GM12873 (cell line): ENCODE data around the gene RAB10.

Experiments
- TF ChIP-seq, protein P1 (sequence below): IDR thresholded peaks from 2 replicates; pipeline ENCODE4 v1.5.1; 2012; ENCODE audit warnings: low read depth, mild to moderate bottlenecking, moderate library complexity, low read length, control low read depth; ENCODE audit not compliant: insufficient read depth; ENCODE audit errors: missing control alignments

The RAB10 gene

DNA sequence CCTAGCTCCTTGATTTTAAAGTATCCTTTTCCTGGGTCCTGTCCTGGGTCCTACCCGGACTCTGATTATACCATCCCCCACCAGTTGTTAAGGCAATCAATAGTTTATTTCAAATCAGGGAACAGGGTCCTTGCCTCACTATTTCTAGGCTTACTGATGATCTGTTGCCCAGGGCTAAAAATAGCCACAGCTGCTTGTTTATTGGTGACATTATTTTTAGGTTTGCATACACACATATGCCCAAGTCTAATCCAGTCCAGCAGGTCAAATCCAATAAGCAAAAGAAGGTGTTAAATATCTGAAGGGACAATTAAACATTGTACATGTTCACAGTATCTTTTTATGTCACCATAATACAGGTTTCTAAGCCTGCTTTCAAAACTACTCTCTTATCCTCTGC lies 66.0 kb downstream of the RAB10 start:
- TF ChIP-seq, protein P1, sequence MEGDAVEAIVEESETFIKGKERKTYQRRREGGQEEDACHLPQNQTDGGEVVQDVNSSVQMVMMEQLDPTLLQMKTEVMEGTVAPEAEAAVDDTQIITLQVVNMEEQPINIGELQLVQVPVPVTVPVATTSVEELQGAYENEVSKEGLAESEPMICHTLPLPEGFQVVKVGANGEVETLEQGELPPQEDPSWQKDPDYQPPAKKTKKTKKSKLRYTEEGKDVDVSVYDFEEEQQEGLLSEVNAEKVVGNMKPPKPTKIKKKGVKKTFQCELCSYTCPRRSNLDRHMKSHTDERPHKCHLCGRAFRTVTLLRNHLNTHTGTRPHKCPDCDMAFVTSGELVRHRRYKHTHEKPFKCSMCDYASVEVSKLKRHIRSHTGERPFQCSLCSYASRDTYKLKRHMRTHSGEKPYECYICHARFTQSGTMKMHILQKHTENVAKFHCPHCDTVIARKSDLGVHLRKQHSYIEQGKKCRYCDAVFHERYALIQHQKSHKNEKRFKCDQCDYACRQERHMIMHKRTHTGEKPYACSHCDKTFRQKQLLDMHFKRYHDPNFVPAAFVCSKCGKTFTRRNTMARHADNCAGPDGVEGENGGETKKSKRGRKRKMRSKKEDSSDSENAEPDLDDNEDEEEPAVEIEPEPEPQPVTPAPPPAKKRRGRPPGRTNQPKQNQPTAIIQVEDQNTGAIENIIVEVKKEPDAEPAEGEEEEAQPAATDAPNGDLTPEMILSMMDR, result no peak

DNA sequence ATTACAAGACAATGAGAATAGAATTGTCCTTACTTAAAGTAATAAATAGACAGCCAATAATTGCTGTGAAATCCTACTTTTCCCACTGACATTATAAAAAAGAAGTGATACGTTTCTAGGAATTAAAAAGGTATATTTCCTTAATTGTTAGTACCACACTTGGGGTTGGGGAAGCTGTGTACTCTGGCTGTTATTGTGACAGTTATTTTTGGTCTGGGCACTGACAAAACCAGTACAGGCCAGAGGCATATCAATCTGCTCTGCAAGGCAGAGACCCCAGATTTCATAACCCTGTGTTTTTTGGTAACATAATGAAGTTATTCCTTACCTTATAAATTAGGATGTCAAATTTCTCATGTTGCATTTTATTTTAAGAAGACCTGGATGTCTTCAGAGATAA lies 66.5 kb downstream of the RAB10 start:
- TF ChIP-seq, protein P1, result no peak

DNA sequence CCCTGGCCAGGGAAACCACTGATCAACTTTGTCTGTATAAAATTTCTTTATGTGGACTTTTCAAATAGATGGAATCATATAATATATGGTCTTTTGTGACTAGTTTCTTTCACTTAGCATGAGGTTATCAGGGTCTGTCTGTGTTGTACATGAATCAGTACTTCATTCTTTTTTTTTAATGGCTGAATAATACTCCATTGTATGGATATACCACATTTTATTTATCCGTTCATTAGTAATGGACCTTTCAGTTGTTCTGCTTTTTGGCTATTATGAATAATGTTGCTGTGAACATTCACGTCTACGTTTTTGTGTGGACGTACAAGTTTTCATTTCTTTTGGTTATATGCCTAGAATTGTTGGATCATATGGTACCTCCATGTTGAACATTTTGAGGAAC lies 69.9 kb downstream of the RAB10 start:
- TF ChIP-seq, protein P1, result no peak

DNA sequence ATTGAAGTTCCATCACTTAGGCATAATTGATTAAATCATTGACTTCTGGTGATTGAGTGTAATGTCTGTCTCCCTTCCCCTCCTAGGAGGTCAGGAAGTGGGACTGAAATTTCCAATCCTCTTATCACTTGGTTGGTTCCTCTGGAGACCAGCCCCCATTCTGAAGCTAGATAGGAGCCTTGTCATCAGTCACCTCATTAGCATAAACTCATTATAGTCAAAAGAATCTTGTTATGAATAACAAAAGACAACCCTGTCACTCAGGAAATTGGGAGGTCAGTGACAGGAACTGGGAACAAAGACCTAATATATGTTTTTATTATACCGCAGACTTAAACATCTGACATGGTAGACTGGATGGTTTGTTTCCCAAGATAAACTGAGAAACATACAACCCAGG lies 78.3 kb downstream of the RAB10 start:
- TF ChIP-seq, protein P1, result no peak

DNA sequence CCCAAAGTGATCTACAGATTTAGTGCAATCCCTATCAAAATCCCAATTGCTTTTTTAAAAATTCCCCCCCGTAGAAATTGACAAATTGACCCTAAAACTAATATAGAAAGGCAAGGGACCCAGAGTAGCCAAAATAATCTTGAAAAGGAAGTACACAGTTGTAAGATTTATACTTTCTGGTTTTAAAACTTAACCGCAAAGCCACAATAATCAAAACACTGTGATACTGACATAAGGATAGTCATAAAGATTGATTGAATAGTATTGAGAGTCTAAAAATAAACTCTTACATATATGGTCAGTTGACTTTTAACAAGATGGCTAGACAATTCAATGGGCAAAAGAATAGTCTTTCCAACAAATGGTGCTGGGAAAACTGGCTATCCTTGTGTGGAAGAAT lies 80.3 kb downstream of the RAB10 start:
- TF ChIP-seq, protein P1, result no peak

DNA sequence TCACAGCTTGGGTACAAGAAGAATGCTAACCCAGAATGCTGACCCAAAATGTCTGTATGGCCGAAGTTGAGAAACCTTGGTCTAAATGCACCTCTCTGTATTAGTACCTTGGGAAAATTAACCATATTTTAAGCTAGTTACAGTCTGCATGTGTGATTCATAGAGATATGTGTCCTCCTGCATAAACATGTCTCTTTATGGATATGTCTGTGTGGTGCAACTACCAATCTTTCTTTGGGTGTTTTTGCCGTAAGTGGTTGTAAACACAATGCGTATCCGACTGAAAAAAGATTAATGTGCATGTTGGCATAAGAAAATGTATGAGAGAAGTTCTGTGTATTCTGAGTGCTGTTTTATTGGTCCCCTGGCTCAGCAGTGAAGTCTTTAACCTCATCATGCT lies 84.8 kb downstream of the RAB10 start:
- TF ChIP-seq, protein P1, result no peak

DNA sequence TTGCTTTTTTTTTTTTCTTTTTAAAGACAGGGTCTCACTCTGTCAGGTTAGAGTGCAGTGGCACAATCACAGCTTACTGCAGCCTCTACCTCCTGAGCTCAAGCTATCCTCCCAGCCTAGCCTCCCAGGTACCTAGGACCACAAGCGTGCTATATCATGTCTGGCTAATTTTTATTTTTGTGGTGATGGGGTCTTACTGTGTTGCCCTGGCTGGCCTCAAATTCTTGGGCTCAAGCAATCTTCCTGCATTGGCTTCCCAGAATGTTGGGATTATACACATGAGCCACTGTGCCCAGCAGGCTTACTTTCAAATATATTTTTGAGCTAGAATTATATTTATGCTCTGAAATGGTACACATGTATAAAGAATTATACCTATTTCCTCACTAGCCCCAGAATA lies 85.6 kb downstream of the RAB10 start:
- TF ChIP-seq, protein P1, result no peak
